ENCODE results near the gene MUCL1.
"Not testable (repeated sequence)": the region's sequence is repeated elsewhere in the genome, so short reads cannot be mapped to it uniquely, and the experiment has no call there.

Gene MUCL1

GRCh38 chr12:54882597-54882996, 28.3 kb downstream of the MUCL1 start:
- in situ Hi-C loops (cut with HindIII; ENCODE audit: low pct_ligation_motif_present, low pct_unique_long_range_greater_than_20kb, low sequenced_read_pairs); DNase-seq: not testable (repeated sequence)

DNA sequence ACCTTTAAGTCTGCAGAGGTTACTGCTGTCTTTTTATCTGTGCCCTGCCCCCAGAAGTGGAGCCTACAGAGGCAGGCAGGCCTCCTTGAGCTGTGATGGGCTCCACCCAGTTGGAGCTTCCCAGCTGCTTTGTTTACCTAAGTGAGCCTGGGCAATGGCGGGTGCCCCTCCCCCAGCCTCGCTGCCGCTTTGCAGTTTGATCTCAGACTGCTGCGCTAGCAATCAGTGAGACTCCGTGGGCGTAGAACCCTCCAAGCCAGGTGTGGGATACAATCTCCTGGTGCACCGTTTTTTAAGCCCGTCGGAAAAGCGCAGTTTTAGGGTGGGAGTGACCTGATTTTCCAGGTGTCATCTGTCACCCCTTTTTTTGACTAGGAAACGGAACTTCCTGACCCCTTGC, 34.1 kb downstream of the MUCL1 start:
- DNase-seq; in situ Hi-C loops (cut with HindIII; ENCODE audit: low pct_ligation_motif_present, low pct_unique_long_range_greater_than_20kb, low sequenced_read_pairs): not testable (repeated sequence)

DNA sequence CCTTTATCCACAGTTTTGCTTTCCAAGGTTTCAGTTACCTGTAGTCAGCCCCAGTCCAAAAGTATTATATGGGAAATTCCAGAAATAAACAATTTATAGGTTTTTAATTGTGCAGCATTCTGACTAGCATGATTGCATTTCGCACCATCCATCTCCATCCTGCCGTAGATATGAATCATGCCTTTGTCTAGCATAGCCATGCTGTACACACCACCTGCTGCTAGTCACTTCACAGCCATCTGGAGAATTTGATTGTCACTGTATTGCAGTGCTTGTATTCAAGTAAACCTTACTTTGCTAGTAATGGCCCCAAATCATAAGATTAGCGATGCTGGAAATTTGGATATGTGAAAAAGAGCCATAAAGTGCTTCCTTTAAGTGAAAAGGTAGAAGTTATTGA, 36.0 kb downstream of the MUCL1 start:
- no peak for DNase-seq
- in situ Hi-C loops (cut with HindIII; ENCODE audit: low pct_ligation_motif_present, low pct_unique_long_range_greater_than_20kb, low sequenced_read_pairs) = no loop called here

- DNase-seq = no peak
Measured at GRCh38 chr12:54891717-54892478, 37.6 kb downstream of the MUCL1 start.

More at GRCh38 chr12:54891717-54892478, 37.6 kb downstream of the MUCL1 start:
- in situ Hi-C loops (cut with HindIII; ENCODE audit: low pct_ligation_motif_present, low pct_unique_long_range_greater_than_20kb, low sequenced_read_pairs) = no loop called here
